HG03354 (cell line): ENCODE measurements around the gene ATF5.

Experiments used
- ATAC-seq: cut with Tn5 transposase; IDR thresholded peaks from one replicate; pipeline ENCODE4 v1.9.1; 2021; ENCODE audit warnings: mild to moderate bottlenecking; ENCODE audit not compliant: unreplicated experiment, poor library complexity, severe bottlenecking

ATF5 gene

DNA sequence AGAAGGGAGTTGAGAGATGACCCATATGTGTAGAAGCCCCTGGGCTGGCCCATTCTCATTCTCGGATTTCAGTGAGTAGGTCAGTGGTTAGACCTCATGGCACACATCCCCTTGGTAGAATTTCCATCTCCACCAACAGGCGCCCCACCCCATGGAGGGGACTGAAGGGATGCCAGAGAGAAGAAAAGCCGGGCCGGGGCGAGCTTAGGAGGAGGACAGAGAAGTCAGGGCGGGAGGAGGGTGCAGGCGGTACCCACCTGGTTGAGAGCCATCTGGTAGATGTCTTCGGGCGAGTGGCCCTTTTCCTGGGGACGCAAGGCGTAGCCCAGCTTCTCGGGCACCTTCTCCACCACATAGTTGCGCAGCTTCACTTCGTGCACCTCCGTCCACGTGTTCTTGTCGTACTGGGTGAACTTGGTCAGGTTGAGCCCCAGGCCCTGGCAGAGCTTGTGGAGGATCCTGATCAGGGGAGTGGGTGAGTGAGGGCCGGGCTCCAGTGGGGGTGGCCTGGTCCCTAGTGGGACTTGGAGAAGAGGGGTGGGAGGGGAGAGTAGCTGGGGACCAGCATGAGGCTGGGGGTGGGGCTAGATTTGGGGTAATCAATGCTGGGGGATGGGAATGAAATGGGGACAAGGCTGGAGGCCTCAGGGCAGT, 34.9 kb upstream of the ATF5 start:
- no peak for ATAC-seq

DNA sequence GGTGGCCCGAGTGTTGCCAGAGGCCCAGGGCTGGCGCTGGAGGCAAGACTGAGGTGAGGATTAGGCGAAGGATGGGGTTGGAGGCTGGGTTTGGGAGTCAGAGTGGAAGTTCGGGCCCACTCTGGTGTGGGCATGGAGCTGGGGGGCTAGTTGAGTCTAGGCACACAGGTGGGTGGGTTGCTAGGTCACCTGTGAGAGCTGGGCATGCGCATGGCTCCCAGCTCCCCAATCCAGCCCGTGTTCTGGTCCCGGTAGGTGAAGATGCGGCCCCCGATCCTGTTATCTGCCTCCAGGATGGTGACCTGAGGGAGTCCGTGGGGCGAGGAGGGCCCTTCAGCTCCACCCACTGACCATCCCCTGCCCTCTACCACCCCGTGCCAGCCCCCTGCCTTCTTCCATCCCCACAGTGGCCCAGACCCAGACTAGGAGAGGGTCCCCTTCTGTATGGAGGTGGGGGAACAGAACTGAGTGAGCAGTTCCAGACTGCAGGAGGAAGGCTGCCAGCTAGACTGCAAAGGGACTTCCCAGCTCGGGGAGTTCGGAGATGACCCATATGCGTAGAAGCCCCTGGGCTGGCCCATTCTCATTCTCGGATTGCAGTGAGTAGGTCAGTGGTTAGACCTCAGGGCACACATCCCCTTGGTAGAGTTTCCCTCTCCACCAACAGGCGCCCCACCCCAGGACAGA, 34.0 kb upstream of the ATF5 start:
- no peak for ATAC-seq

DNA sequence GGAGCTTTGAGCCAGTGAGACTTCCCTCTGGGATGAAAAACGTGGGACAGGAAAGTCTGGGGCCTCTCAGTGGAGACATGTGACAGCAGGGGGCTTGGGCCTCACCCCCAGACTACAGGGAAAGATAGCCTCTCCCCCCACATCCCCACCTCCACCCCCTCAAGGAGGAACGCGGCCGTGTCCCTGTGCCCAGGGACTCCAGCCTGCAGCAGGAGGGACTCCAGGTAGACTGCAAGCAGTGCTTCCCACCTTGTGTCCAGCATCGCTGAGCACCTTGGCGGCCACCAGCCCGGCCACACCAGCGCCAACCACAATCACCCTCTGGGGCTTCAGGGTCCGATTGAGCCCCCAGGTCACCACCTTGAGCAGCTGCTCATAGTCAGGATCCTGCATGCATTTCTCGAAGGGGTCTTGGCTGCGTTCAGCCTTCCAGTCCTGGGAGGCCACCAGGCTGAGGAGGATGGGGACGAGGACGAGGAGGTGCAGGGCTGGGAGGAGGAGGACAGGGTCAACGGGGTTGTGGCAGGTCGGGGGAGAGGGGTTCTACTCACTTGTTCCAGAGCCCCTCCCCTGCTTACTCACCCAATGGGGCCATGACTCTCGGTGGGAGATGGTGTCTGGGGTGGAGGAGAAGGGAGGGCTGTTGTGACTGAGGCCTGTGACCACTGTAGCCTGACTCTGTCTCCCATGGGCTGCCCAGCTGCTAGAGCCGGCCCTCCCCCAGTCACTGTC, 33.3 kb upstream of the ATF5 start:
- no peak for ATAC-seq

DNA sequence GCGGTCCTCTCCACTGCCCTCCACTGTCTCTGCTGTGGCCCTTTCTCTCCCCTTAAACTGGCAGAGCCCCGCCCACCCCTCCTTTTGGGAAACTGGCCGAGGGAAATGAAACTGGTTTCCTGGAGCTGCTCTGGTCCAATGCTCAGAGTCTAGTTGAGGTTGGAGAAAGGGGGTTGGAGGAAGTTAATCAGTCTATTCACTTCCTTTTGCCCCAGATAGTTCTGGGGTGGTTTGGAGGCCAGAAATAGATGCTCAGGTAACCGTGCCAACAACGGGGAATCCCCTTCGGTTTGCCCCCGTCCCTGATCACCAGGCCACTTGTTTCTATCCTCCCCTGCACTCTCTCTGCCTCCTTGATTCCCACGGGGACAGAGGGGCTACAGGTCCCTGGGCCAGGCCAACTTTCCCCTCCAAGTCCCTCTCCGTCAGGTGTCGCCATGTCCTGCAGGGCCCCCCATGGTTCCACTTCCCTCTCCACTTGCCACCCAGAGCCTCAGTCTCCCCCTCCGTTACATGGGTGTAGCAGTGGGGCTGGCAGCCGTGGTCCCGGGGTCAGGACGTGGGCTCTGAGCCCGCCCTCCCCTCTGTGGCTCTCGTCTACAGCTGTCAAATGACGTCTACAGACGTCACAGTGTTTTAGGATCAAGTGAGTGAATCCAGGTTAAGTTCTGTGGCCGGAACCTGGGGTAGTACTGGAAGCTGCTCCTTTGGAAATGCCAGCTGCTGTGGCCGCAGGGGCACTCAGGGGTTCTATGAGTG, 32.0 kb upstream of the ATF5 start, which contains the start of gene IL4I1:
Gene IL4I1 (minus strand): TSS at position 25 of the 759 bp plus-strand sequence. CDS start 727 bp downstream, outside the sequence.
- peak; percentile 67 for ATAC-seq

DNA sequence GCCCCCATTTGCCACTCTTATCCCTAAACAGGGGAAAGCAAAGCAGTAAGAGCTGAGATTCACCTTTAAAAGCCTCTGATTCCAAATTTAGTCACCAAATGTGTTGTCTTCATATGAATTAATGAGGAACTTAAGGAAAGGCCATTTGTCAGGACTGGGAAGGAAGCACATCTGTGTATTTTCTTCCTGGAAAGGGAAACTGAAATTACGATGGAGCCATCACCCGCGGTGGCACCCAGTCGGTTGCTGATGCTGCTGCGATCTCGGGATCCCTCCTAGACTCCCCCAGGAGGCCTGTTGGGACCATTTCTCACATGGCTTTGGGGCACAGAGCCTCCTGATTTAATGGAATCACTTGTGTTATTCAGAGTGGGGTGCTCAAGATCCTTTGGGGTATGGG, 24.9 kb upstream of the ATF5 start:
- ATAC-seq: no peak

DNA sequence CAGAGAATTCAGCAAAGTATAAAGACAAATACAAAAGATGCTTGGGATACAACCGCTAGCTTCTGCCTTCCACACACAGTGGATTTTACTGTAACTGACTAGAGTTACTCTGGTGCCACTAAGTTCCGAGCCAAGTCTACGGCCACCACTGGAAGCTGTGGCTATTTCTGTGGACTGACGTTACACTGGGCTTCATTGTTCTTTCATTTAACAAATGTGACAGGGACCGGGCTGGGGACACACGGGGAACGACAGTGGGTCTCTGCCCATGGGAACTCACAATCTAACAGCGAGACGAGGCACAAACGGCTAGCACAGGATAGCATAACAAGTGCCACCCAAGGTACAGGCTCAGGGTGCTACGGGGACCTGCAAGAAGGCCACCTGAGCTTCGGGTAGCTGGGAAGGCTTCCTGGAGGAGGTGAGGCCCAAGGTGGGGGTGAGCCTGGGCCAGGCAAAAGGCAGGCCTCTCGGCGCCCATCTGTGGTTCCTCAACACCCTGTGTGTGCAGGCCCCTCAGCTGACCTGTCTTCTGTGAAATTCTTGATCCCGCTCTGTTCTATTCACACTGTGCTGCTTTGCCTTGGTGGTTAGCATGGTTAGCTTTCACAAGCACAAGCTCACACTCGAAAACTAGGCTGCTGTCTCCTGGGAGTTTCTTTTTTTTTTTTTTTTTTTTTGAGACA, 22.0 kb upstream of the ATF5 start:
- ATAC-seq: no peak

DNA sequence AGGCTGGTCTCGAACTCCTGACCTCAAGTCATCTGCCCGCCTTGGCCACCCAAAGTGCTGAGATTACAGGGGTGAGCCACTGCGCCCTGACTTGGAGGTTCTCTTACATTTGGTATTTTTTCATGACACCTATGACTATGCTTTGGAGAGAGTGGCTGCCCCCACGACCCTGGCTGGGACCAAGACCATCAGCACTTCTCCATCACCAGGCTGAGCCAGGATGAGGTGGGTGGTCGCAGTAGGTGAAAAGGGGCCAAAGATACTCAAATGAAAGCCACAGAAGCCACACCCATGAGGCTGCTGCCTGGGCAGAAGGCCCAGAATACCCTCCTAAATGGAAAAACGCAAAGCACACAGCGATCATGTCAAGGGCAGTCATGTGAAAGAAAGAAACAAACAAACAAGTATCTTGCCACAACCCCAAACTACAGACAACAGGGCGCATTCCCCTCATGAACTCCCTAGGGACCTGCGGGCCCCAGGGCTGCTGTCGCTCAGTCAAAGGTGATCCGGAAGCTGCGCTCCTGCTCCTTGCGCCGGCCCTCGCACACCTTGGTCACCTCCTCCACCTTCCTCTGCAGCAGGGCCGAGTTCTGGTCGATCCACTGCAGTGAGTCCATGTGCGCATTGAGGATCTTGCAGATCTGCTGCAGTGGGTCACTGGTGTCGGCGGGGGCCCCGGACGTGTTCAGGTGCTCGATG, 21.1 kb upstream of the ATF5 start:
- ATAC-seq: no peak

DNA sequence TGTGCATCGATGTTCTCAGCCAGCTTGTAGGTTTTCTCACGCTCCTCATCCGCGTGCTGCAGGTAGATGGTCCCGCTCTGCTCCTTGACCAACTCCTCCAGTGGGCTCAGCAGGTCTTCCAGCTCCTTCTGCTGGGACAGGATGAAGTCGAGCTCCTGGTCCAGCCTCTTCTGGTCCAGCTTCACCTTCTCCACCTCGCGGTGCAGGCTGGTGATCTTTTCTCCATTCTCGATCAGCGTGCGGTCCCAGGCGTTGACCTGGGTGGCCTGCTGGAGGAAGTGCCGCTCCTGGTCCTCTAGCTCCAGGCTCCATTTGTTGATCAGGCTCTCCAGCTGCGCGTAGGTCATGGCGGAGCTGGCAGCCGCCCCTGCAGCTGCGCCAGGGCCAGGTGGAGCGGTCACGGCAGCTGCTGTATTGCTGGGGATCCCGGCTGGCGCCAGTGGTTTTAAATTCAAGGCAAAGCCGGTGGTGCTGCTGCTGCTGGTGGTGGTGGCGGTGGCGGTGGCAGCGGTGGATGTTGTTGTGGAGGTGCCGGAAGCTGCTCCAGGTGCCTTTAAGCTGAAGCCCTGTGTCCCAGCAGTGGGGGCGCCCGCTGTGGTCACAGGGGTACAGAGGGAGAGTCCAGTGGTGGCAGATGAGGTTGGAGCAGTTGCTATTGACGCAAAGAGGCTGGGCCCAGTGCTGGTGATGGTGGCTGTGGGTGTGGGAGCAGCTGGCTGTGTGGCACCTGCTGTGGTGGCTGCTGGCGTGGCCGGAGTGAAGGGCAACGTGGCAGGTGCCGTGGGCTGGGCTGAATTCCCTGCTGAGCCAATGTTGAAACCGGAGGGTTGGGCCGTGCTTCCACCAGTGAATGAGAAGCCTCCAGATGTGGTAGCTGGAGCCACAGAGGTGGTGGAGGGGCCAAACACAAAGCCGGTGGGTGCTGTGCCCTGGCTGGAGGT, 20.3 kb upstream of the ATF5 start:
- ATAC-seq: no peak

DNA sequence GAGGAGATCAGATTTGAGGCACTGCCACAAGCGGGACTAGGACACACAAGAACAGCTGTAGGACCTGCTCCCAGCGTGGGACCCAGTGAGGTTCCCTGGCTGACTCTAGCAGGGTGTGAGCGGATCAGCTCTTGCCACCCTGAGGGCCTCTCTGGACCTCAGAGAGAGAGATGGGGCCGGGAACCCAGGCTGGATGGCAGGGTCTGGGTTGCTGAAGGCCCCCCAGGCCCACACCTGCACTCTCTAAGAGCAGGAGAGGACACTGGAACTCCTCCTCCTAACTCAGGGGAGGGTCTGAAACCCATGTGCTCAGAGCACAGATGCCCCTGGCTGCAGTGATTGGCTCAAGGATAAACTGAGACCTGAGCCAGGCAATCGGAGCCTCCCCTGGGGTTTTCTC, 18.8 kb upstream of the ATF5 start:
- no peak for ATAC-seq

DNA sequence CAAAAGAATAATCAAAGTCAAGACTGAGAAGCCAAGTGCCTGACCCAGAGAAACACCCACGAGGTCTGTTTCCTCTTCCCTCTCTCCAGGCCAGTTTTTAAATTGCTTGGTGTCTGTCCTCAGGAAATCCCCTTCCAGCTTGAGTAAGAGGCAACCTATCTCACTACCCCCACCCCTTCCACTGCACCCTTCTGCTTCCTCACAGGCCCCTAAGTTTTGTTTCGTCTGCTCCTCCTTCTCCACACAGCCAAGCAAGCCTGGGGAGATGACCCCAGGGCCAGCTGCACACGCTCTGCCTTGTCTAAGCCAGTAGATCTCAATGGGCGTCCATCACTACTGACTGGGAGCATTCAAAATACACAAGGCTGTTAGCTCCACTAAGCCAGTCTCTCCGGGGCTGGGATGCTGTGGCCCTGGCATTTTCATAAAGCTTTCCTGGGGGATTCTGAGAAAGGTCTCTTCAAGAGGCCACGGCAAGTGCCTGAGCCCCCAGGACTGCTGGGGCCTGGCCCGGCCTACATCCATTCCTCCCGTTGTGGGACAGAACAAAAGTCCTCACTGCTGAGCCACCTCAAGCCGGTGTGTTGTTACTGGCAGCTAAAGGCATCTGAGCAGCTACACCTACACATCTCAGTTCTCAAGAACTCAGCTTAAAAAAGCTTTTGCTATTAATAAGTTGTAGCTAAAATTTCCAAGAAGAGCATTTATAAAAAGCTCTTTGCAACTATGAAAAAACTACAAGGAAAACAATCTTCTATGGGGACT, 17.4 kb upstream of the ATF5 start:
- peak; percentile 45 for ATAC-seq

DNA sequence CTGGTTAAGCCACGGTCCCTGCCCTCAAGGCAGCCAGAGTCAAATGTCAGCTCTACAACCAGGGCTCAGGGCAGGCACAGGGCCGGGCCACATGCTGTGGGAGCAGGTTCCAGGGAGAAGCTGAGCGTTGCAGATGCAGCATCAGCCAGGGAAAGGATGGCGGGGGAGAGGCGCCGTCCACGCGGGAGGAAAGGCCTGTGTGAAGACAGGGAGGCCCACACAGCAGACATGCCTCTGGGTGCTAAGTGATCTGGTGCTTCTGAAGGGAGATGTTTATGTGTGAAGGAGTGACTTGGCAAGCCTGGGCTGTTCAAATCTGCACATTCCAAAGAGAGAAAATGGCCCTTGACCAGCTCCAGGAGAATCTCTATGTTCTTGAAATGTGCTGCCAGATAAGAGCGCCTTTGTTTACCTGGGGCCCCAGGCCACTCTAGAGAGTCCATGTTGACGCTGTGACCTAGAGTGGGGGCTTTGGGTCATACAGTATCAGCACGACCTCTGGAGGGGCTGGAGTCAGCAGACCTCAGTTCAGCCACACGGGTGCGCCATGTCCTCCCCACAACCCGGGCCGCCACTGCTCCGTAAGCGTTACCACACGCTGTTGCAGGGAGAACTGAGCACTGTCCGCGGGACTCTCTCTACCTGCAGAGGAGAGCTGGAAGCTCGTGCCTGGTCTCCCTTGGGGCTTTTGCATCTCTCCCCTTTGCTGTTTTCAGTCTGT, 15.9 kb upstream of the ATF5 start:
- ATAC-seq: no peak

DNA sequence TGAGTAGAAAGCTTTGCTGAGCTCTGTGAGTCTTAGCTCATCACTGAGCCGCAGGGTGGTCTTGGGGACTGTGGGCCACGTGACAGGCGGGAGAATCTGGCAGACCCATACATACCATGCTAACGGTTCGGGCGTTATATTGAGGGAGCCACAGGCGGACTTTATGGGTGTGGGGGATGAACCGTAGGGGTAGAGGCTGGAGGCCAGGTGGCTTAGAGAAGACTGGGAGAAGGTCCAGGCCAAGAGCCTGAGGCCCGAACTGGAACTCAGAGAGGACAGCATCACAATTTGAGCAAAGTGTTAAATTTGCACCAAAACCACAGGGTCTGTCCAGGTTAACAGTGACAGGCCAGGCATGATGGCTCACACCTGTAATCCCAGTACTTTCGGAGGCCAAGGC, 15.3 kb upstream of the ATF5 start:
- ATAC-seq: no peak

DNA sequence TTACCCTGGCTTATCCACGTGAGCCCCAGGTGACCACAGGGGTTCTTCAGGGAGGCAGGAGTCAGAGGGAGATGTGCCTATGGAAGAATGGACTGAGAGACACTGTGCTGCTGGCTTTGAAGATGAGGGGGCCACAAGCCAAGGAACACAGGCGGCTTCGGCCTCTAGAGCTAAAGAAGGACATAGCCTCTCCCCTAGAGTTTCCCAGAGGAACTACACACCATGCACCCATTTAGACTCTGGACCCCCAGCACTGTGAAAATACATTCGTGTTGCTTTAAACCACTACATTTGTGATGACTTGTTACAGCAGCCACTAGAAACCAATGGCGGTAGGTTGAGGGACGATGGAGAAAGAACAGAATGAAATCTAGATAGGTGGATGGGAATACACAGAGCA, 13.7 kb upstream of the ATF5 start:
- no peak for ATAC-seq

DNA sequence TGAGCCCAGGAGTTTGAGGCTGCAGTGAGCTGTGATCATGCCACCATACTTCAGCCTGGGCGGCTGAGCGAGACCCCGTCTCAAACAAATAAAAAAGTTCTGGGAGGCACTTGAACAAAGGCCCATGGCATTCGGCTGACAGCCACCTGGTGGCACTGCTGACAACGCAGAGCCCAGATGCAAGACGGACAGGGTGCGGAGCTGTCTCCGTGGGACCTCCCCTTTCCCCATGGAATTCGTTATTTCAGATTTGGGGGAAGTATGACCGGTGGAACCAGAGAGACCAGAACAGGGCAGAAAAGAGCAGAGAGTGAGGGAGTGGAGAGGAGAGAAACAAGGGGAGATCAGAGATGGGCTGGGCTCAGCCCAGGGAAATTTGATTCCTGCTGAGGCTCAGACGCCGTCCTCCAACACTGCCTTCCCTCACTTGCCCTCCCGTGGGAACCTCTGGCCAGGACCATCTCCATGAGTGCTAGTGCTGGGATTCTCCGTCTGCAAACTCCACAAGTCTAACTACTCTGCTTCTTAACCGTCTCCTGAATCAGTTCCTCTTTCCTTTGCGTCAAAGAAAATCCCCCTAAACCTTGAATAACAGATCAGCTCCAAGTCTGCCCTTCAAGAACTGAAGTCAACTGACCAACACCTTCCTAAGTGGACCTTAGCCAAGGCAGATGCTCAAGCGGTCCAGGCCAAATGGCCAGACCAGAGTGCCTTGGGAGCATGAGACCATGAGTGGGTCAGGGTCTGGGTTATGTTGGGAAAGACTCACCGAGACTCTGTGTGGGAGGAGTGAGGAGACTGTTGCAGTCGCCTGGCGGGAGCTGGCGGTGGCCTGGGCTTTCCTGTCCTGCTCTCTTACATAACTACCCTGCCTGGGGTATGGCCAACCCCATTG, 11.9 kb upstream of the ATF5 start:
- no peak for ATAC-seq

DNA sequence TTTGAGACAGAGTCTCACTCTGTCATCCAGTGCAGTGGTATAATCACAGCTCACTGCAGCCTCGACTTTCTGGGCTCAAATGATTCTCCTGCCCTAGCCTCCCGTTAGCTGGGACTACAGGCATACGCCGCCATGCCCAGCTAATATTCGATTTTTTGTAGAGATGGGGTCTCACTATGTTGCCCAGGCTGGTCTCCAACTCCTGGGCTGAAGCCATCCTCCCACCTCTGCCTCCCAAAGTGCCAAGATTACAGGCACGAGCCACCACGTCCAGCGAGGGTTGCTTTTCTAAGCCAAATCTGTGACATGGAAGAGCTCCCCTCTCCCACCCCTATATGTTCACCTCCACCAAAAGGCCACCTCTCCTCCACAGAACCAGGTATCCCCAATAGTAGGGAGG, 10.9 kb upstream of the ATF5 start:
- ATAC-seq: no peak
